HG02610 (cell line): ENCODE results near the gene ACER3.
"Not testable (repeated sequence)": the region's sequence is repeated elsewhere in the genome, so short reads cannot be mapped to it uniquely, and the experiment has no call there.

ENCODE experiments used
- ATAC-seq: cut with Tn5 transposase; IDR thresholded peaks from one replicate; pipeline ENCODE4 v1.9.1; 2021; ENCODE audit warnings: mild to moderate bottlenecking, moderate library complexity; ENCODE audit not compliant: unreplicated experiment

Gene ACER3

GRCh38 chr11:77054084-77054483 is 193.4 kb downstream of the ACER3 start:
- ATAC-seq: no peak

- no peak for ATAC-seq
These were observed 194.4 kb downstream of the ACER3 start for GRCh38 chr11:77055101-77055561.

- no peak for ATAC-seq
These were observed 195.2 kb downstream of the ACER3 start for GRCh38 chr11:77055913-77056312.

GRCh38 chr11:77056814-77057402 is 196.2 kb downstream of the ACER3 start:
- ATAC-seq: no peak

- ATAC-seq: no peak
These were observed 197.3 kb downstream of the ACER3 start for GRCh38 chr11:77057938-77058474.

DNA sequence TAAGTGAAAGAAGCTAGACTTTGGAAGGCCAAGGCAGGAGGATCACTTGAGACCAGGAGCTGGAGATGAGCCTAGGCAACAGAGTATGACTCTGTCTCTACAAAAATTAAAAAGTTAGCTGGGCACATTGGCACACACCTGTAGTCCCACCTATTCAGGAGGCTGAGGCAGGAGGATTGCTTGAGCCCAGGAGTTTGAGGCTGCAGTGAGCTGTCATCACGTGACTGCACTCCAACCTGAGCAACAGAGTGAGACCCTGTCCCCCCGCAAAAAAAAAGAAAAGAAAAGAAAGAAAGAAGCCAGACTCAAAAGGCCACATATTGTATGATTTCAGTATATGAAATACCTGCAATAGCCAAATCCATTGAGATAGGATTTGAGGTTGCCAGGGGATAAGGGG is 198.2 kb downstream of the ACER3 start:
- no peak for ATAC-seq

DNA sequence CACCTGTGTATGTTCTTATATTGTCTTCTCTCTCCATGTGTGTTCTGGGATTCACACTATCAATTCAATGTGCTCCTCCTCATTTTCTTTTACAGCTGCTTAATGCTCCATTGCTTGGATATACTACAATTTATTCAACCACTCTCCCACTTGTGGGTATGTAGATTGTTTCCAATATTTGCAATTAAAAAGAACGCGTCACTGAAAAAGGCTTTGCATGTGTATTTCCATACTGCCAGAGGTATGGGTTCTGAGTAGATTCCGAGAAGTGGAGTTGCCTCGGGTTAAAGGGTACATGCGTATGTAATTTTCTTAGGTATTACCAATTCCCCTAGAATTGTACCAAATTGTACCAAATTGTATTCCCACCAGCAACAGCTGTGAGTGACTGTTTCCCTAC is 199.1 kb downstream of the ACER3 start:
- ATAC-seq: no peak

DNA sequence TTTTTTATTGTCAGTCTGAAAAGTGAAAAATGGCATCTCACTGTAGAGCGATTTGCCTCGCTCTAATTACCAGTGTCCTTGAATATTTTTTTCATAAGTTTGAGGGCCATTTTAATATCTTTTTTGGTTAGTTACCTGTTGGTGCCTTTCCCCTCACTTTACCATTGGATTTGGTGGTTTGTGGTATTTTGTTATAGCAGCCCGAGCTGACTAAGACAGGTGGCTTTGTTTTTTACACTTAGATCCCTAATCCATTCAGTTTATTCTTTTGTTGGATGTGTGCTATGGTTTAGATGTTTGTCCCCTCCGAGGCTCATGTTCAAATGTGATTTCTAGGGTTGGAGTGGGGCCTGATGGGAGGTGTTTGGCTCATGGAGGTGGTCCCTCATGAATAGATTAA is 199.5 kb downstream of the ACER3 start:
- no peak for ATAC-seq

GRCh38 chr11:77061258-77061657 is 200.5 kb downstream of the ACER3 start:
- ATAC-seq: not testable (repeated sequence)

DNA sequence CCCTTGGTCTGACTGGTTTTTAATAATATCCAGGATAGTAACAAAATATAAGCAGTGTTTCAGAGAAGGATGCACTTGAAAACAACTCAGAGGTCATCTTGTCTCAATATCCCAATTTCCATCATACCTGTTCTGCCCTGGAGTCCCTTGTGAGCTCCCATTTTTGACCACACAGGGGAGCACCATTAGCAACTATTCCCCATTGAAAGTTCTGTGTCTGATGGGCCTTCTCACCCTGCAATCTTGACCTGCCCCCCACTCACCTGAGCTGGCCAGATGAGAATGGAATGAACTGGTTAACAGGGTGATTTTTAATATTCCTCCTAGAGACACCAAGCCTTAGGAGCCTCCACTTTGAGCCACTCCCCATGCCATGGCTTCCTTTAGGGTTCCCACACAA is 202.2 kb downstream of the ACER3 start:
- no peak for ATAC-seq

DNA sequence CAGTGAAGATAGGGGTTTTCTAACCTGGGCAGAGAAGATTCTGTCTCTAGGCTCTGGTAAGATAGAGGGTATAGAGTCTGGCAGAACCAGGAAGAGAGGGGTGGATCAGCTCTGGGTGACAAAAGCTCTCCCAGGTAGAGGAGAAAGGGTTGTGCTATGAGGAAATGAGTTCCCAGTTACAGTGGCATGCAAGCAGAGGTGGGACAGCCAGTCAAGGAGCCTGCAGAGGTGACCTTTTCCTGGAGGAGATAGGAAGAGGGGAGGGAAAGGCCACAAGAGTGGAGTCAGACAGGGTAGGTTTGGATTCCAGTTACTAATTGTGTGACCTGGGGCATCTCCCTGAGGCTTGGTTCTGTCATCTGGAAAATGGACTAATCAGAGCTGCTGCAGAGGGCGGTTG is 202.7 kb downstream of the ACER3 start:
- no peak for ATAC-seq

DNA sequence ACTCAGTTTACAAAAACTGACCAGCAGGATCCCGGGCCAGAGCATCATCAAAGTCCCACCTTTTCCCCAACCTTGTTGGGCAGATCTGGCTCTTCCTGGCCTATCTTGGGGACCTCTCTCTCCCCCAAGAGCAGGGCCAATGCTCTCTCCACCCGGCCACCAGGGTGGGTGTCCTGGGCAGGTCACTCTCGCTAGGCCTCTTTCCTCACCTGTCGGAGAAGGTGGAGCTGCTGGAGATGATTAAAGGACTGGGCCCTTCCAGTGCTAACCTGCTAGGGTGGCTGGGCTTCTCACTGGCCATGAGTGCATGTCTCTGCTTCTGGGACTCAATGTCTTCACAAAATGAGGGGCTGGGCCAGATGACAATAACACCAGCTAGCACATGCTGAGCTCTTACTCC is 203.1 kb downstream of the ACER3 start:
- no peak for ATAC-seq

DNA sequence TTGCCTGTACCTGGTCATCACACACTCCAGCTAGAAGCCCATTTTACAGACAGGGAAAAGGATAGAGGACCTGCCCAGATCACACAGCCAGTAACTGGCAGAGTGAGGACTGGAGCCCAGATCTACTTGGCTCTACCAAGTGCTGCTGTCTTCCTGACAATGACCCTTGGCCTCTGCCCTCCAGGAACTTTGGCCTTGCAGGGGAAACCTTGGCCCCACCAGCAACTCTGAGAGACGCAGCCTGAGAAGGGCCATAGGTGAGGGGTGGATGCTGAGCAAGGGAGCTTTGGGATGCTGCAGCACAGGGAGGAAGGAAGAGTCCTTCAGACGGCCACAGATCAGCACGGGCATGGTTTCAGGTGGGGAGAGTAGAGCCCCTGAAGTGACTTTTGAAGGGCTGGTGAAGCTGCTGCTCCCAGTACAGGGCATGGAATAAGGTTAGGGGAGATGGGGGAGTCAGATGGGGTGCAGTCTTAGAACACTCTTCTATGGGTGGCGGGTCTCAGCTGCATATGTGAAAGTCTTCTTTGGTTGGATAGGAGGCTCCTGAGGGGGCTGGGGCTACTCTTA is 204.0 kb downstream of the ACER3 start:
- no peak for ATAC-seq

GRCh38 chr11:77065878-77066228 is 205.1 kb downstream of the ACER3 start:
- ATAC-seq: no peak

DNA sequence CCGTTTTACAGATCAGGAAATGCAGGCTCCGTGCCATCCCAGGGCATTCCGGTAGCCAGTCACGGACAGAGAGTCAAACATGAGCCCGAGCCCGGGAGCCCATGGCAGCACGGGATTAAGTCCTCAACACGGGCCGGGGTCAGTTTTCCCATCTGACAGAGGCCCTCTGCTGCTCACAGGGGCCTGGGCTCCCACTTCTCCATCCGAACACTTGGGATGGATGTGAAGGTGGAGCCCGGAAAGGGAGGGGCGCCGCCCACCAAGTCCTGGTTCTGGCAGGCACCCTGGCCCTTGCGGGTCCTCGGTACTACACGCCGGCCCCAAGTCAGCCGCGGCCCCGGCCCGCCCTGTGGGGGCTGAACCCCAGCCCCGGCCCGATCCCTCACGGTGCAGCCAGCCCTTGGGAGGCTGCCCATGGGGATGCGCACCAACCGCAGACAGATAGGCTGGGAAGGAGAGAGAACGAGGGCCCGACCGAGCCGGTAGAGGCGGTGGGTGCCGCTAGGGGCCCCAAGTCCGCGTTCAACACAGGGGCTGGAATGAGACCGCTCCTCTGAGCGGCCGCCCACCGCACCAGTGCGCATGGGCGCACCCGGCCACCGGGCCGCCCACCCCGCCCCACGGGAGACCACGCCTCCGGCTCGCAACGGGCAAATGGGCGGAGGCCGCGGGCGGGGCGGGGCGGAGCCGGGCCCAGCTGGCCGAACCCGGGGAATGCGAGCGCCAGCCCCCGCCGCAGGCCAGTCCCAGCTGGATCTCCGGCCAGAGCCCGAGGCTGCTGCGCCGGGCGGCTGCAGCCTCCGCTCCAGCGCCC is 205.7 kb downstream of the ACER3 start, which contains the start of gene CAPN5:
CAPN5 (plus strand) TSS at position 743 of the 814 bp plus-strand sequence. CDS start 17,916 bp downstream, outside the sequence.
- ATAC-seq: peak; percentile 91

DNA sequence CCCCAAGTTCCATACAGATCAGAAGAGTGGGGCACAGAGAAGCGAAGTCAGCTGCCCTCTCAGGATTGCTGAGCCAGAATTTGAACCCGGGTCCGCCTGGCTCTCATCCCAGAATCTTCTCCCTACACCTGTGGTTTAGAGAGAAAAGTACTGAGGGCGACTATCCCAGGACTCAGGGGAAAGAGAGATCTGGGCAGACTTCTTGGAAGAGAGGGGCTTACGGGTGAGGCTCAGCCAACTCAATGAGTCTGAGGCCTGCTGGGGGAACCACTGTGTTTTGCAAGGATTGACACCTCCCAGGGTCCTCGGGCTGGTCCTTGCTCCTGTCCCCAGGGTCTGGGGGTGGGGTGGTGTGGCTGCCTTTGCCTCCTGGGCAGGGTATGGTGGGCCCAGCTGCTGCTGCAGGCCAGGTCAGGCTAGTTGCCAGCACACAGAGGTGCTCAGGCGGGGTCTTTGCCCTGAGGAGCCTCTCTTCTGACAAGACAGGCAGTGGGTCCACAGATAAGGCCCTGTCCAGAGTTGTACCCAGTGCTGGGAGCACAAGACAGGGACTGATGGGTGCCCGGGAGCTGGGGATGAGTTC is 207.2 kb downstream of the ACER3 start:
- ATAC-seq: no peak

- ATAC-seq: no peak
These were observed 208.0 kb downstream of the ACER3 start for GRCh38 chr11:77068457-77069335.

- ATAC-seq: no peak
These were observed 208.7 kb downstream of the ACER3 start for GRCh38 chr11:77069336-77069968.

GRCh38 chr11:77069969-77070582 is 209.4 kb downstream of the ACER3 start:
- no peak for ATAC-seq

DNA sequence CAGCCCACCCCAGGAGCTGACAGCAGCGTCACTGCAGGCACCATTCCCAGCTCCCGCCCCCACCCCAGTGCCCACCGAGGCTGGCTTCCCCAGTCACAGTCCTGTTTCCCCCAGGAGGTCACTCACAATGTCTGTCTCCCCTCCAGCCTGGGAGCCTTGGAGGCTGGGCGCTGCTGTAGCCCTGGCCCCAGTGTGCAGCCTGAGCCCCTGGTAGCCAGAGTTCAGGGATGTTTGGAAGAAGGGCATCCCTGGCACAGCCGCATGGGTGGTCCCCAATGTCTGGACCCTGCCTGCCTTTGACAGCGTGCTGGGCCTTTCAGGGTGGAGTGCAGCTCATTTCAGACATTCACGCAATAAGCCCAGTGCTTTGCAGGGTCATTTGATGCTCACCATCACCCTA is 210.4 kb downstream of the ACER3 start:
- no peak for ATAC-seq
